GM12878 (cell line): Measurements from ENCODE around the gene MCC. TPM values are rescaled to one million over a fixed set of nuclear protein-coding genes. Genes with fewer than 3 reads are reported as not detected.
A peak's percentile ranks its signal among the peaks of the same experiment; 100 is the strongest.

ENCODE experiments used
- ATAC-seq: fragments of 200-7000 bp; cut with Tn5 transposase; 3 replicates; pipeline ENCODE4 v1.9.1; 2020; ENCODE audit warnings: mild to moderate bottlenecking, moderate library complexity
- BruUV-seq: library from RNA; stranded (reverse); fragments of 400-500 nt; replicated peaks from 2 replicates; lab custom pipeline; 2021; lab: Mats Ljungman, UMichigan
- CTCF ChIA-PET: fragments of 300-600 bp; sonication (Branson Sonifier 250); formaldehyde crosslinking; extraction: SDS; loops from one replicate; lab custom pipeline; 2021; ENCODE audit warnings: inconsistent platforms; lab: Yijun Ruan, JAX
- POLR2A ChIA-PET: fragments of 350-600 bp; formaldehyde crosslinking; extraction: SDS; loops from one replicate; lab custom pipeline; 2021; ENCODE audit warnings: inconsistent platforms; lab: Charles Lee
- RAD21 ChIA-PET: fragments of 300-600 bp; sonication (Branson Sonifier 250); formaldehyde crosslinking; loops from one replicate; lab custom pipeline; 2023; ENCODE audit warnings: antibody characterized with exemption; ENCODE audit not compliant: unreplicated experiment; lab: Charles Lee
- SMC1A ChIA-PET: fragments of 300-600 bp; sonication (Branson Sonifier 250); formaldehyde crosslinking; loops from one replicate; lab custom pipeline; 2023; ENCODE audit not compliant: unreplicated experiment, uncharacterized antibody; lab: Charles Lee
- DNase-seq: peaks from one replicate; pipeline ENCODE4 v3.0.0-alpha.2; 2011; ENCODE audit warnings: low read depth, low spot score
- FAIRE-seq: peaks from 3 replicates; lab custom pipeline; 2011; peaks lifted over from hg19 to GRCh38; lab: Jason Lieb, UNC
- H2AFZ ChIP-seq: 2 replicates; pipeline ENCODE4 v1.6.0; 2011; ENCODE audit warnings: low read depth, low read length, control low read depth; ENCODE audit not compliant: control insufficient read depth
- H3K27ac ChIP-seq: 2 replicates; pipeline ENCODE4 v1.5.1; 2011; ENCODE audit warnings: control low read depth; ENCODE audit not compliant: control insufficient read depth, insufficient read depth
- H3K27me3 ChIP-seq, 2 experiments: replicated peaks in 1 of 2; 2 replicates each; pipeline versions ENCODE4 v1.6.0 to v1.6.1; 2011; ENCODE audit warnings: low read length in 1 of 2; ENCODE audit not compliant: control insufficient read depth in 2 of 2, insufficient read depth in 2 of 2
- H3K36me3 ChIP-seq, 2 experiments: 2 replicates each; pipeline ENCODE4 v1.5.1; 2011; ENCODE audit warnings: low read length in 1 of 2; ENCODE audit not compliant: control insufficient read depth in 2 of 2, insufficient read depth in 2 of 2
- H3K4me1 ChIP-seq: 2 replicates; pipeline ENCODE4 v1.6.1; 2011; ENCODE audit warnings: mild to moderate bottlenecking, low read length, moderate library complexity, mixed read lengths; ENCODE audit not compliant: control insufficient read depth, insufficient read depth
- H3K4me2 ChIP-seq: 2 replicates; pipeline ENCODE4 v1.6.0; 2011; ENCODE audit warnings: control low read depth; ENCODE audit not compliant: control insufficient read depth, insufficient read depth
- H3K4me3 ChIP-seq: fragments of 200-600 bp; sonication (generic); 2 replicates; pipeline ENCODE4 v1.5.1; 2016
- H3K79me2 ChIP-seq: 2 replicates; pipeline ENCODE4 v1.6.0; 2011; ENCODE audit warnings: low read length; ENCODE audit not compliant: control insufficient read depth, insufficient read depth
- H3K9ac ChIP-seq: 2 replicates; pipeline ENCODE4 v1.8.0; 2011; ENCODE audit warnings: low read length, control low read depth, mixed read lengths; ENCODE audit not compliant: control insufficient read depth, insufficient read depth
- H3K9me3 ChIP-seq: replicated peaks from 3 replicates; pipeline ENCODE4 v1.5.1; 2011; ENCODE audit warnings: mild to moderate bottlenecking, low read length; ENCODE audit not compliant: control insufficient read depth, insufficient read depth
- H4K20me1 ChIP-seq: 2 replicates; pipeline ENCODE4 v1.6.0; 2011; ENCODE audit not compliant: control insufficient read depth, insufficient read depth
- BCL3 ChIP-seq: IDR thresholded peaks from 2 replicates; pipeline ENCODE4 v1.6.1; 2011; ENCODE audit warnings: borderline replicate concordance, low read depth, mild to moderate bottlenecking, moderate library complexity, low read length; ENCODE audit not compliant: insufficient read depth, poor library complexity, severe bottlenecking
- BHLHE40 ChIP-seq, 2 experiments: fragments of 450-650 bp in 1 of 2; IDR thresholded peaks; 2 replicates each; pipeline ENCODE4 v1.6.1; 2011 to 2017; ENCODE audit warnings: low read depth in 2 of 2, borderline replicate concordance in 1 of 2, improper control_type of control experiment in 1 of 2, low read length in 1 of 2, mild to moderate bottlenecking in 1 of 2
- BMI1 ChIP-seq: fragments of 450-650 bp; IDR thresholded peaks from 2 replicates; pipeline ENCODE4 v1.6.1; 2016; ENCODE audit warnings: mild to moderate bottlenecking, moderate library complexity, borderline replicate concordance
- E2F8 ChIP-seq: fragments of 450-650 bp; IDR thresholded peaks from 2 replicates; pipeline ENCODE4 v1.6.1; 2018; ENCODE audit warnings: mild to moderate bottlenecking, low read depth, moderate library complexity; ENCODE audit not compliant: partially characterized antibody
- EED ChIP-seq: sonication (generic); IDR thresholded peaks from 2 replicates; pipeline ENCODE4 v1.6.1; 2016; ENCODE audit warnings: antibody characterized with exemption, low read depth
- FOXM1 ChIP-seq: IDR thresholded peaks from 2 replicates; pipeline ENCODE4 v1.6.1; 2012; ENCODE audit warnings: low read depth, mild to moderate bottlenecking, inconsistent platforms, low read length, moderate library complexity
- GABPA ChIP-seq: IDR thresholded peaks from 2 replicates; pipeline ENCODE4 v1.6.1; 2014; ENCODE audit warnings: antibody characterized with exemption, low read depth, mild to moderate bottlenecking, inconsistent platforms
- IKZF2 ChIP-seq, 2 experiments: fragments of 450-650 bp; IDR thresholded peaks; 2 replicates each; pipeline ENCODE4 v1.6.1; 2017; ENCODE audit warnings: mild to moderate bottlenecking in 2 of 2, moderate library complexity in 2 of 2
- JUNB ChIP-seq: IDR thresholded peaks from 2 replicates; pipeline ENCODE4 v1.6.1; 2016; ENCODE audit warnings: antibody characterized with exemption, mild to moderate bottlenecking
- MYC ChIP-seq: IDR thresholded peaks from 2 replicates; pipeline ENCODE4 v1.6.1; 2011; ENCODE audit warnings: mild to moderate bottlenecking, low read length, moderate library complexity, inconsistent platforms; ENCODE audit not compliant: insufficient read depth, insufficient replicate concordance, insufficient read length, severe bottlenecking
- RUNX3 ChIP-seq: IDR thresholded peaks from 2 replicates; pipeline ENCODE4 v1.6.1; 2012; ENCODE audit warnings: low read length, inconsistent platforms
- TCF12 ChIP-seq: IDR thresholded peaks from 2 replicates; pipeline ENCODE4 v1.6.1; 2011; ENCODE audit warnings: low read depth, mild to moderate bottlenecking, low read length
- WGBS: methylation state at CpG from one replicate; pipeline ENCODE4 v1.1.6; 2016; ENCODE audit warnings: low lambda C conversion rate; ENCODE audit not compliant: insufficient replicate concordance, insufficient coverage; ENCODE audit errors: missing lambda C conversion rate; 5-methylcytosine and 5-hydroxymethylcytosine counted together
- in situ Hi-C: fragments of 300-500 bp; cut with MboI; formaldehyde crosslinking; loops from 9 replicates; pipeline ENCODE4 v1.14.3; 2018; ENCODE audit warnings: mixed read lengths
- intact Hi-C: fragments of 100-400 bp; cut with micrococcal nuclease; formaldehyde crosslinking; loops from one replicate; pipeline ENCODE4 v1.14.2; 2022; ENCODE audit not compliant: unreplicated experiment
- polyA plus RNA-seq, 11 experiments: library from polyadenylated mRNA; depleted of rRNA in 4 of 11; unstranded in 6 of 11; stranded (reverse) in 5 of 11; fragments of >200 nt; fragmentation: Nextera tagmentation in 4 of 11; fragmentation: Illumina TruSeq in 1 of 11; extraction: Ambion mirVana in 4 of 11; extraction: Trizol in 1 of 11; gene quantifications; 1 replicate in 1 of 11; 2 replicates in 10 of 11; pipeline versions ENCODE4 v1.2.1 to v1.2.3, GENCODE V29; 2011 to 2016; ENCODE audit warnings: inconsistent platforms in 2 of 11, missing spikeins in 2 of 11, low read depth in 1 of 11
- total RNA-seq, 4 experiments: library from RNA; depleted of rRNA in 3 of 4; stranded (reverse); fragments of >200 nt in 3 of 4; fragmentation: Illumina TruSeq in 1 of 4; extraction: Trizol in 1 of 4; gene quantifications; 2 replicates each; pipeline versions ENCODE4 v1.2.1 to v1.2.3, GENCODE V29; 2013 to 2021

MCC gene
- total and polyA plus RNA-seq, 10 of the 15 experiments (the other 5 are each of a cell fraction or from before 2014, with no cell fraction given), result 0.03 to 0.86 (median 0.16) TPM

- TF ChIP-seq E2F8 (no peak), MYC (no peak), FOXM1 (no peak), GABPA (no peak), BHLHE40 (IDR thresholded peaks at IDR 0.05; ENCODE audit: borderline replicate concordance in 1 of 2, low read depth in 2 of 2, low read length in 1 of 2) (no peak), BMI1 (no peak)
- TF ChIP-seq, all 136 proteins: peak for 0
Observed at GRCh38 chr5:113490317-113490716, 2.1 kb upstream of the MCC start (continued).

GRCh38 chr5:113489299-113489698 lies 1.0 kb upstream of the MCC start:
- in situ Hi-C loops (no loop called here), intact Hi-C loops (no loop called here)
- 0 out of 2 replicates have a peak, but pooled peaks cover 3% of the 10 kb centered on the region for H3K4me1 ChIP-seq
- H3K4me3 ChIP-seq, result no peak overlapping the region
- H3K79me2 ChIP-seq, result no peaks in the 10 kb centered on the region
- DNase-seq, result no peak
- no peaks in the 10 kb centered on the region for H4K20me1 ChIP-seq
- peaks cover 7% of the 10 kb centered on the region for H3K9me3 ChIP-seq
- H3K9ac ChIP-seq, result no peak overlapping the region
- ATAC-seq, result peak; percentile 46
- no peaks in the 10 kb centered on the region for H3K36me3 ChIP-seq
- no peak overlapping the region for H3K27ac ChIP-seq
- H3K27me3 ChIP-seq, result peaks cover 11 to 14% of the 10 kb centered on the region in 2 experiments; a peak in 3 of 4 replicates
- no peak overlapping the region for H3K4me2 ChIP-seq
- RAD21 ChIA-PET, result no interaction called here
- CTCF ChIA-PET, result no interaction called here
- SMC1A ChIA-PET, result no interaction called here
- no peak overlapping the region for H2AFZ ChIP-seq
- WGBS, result 1% methylated on average over 3 of the region's 3 CpGs
- FAIRE-seq, result no peak
- peak in 1 of 2 experiments; percentile 31; a peak in 1 of 4 replicates for TF ChIP-seq IKZF2 (IDR thresholded peaks at IDR 0.05)
- TF ChIP-seq TCF12, result no peak
- peak; percentile 20; the same call in 1 of the 2 replicates for TF ChIP-seq JUNB
- TF ChIP-seq EED, result 0 out of 2 replicates have a peak, but pooled peaks have one; percentile 22
- no peak for TF ChIP-seq BCL3
- peak; percentile 89 for TF ChIP-seq RUNX3
- no TSS peak for BruUV-seq
- POLR2A ChIA-PET, result no interaction called here
